Esophagus muscularis mucosa (tissue), 3 donors: ENCODE results near the gene PHLDA2.
A peak's percentile ranks its signal among the peaks of the same experiment; 100 is the strongest.

Source experiments
- CTCF ChIP-seq, 3 experiments: fragments of 200-600 bp in 2 of 3; fragments of 450-650 bp in 1 of 3; sonication (generic) in 2 of 3; IDR thresholded peaks; one replicate each; pipeline ENCODE4 v1.5.1; 2017 to 2019; ENCODE audit warnings: antibody characterized with exemption in 3 of 3, mild to moderate bottlenecking in 2 of 3, moderate library complexity in 1 of 3
- POLR2AphosphoS5 ChIP-seq, 2 donors: sonication (generic); formaldehyde crosslinking; IDR thresholded peaks; one replicate each; pipeline ENCODE4 v1.6.1; 2017; ENCODE audit warnings: antibody characterized with exemption in 2 of 2

- TF ChIP-seq CTCF (IDR thresholded peaks at IDR 0.05) (no peak), POLR2AphosphoS5 (IDR thresholded peaks at IDR 0.05) (peak in 1 of 2 donors; percentile 66)
Observed at GRCh38 chr11:2883979-2884815, 45.0 kb downstream of the PHLDA2 start.
